ENCODE data around the gene NOS1. TPM values are rescaled to one million over a fixed set of nuclear protein-coding genes. Genes with fewer than 3 reads are reported as not detected.
"Not testable (repeated sequence)": the region's sequence is repeated elsewhere in the genome, so short reads cannot be mapped to it uniquely, and the experiment has no call there.

Gene NOS1
- total RNA-seq, 1 donor from 2014 or later: 4.9 TPM

GRCh38 chr12:117188961-117189724 lies 172.3 kb downstream of the NOS1 start:
- FAIRE-seq (no peak), DNase-seq (ENCODE audit: low spot score in 2 of 2) (peak; percentile 36 to 46)

- FAIRE-seq: no peak
- DNase-seq (ENCODE audit: low spot score in 2 of 2): no peak
Measured at GRCh38 chr12:117188121-117188665, 173.2 kb downstream of the NOS1 start.

GRCh38 chr12:117187421-117187820 lies 174.0 kb downstream of the NOS1 start:
- FAIRE-seq (no peak), DNase-seq (ENCODE audit: low spot score in 2 of 2) (no peak)

GRCh38 chr12:117182866-117183265 lies 178.6 kb downstream of the NOS1 start:
- no peak for FAIRE-seq
- no peak for DNase-seq (ENCODE audit: low spot score in 2 of 2)

GRCh38 chr12:117181468-117181843 lies 180.0 kb downstream of the NOS1 start:
- not testable (repeated sequence) for DNase-seq (ENCODE audit: low spot score in 2 of 2); FAIRE-seq

- DNase-seq (ENCODE audit: low spot score in 2 of 2) (no peak), FAIRE-seq (no peak)
Measured at GRCh38 chr12:117180758-117181467, 180.5 kb downstream of the NOS1 start.

- DNase-seq (ENCODE audit: low spot score in 2 of 2): no peak
- no peak for FAIRE-seq
Measured at GRCh38 chr12:117178745-117179144, 182.7 kb downstream of the NOS1 start.

- FAIRE-seq: no peak
- no peak for DNase-seq (ENCODE audit: low spot score in 2 of 2)
Measured at GRCh38 chr12:117178301-117178700, 183.1 kb downstream of the NOS1 start.

- DNase-seq (ENCODE audit: low spot score in 2 of 2) (no peak), FAIRE-seq (no peak)
Measured at GRCh38 chr12:117172168-117172567, 189.3 kb downstream of the NOS1 start.

GRCh38 chr12:117171499-117172162 lies 189.8 kb downstream of the NOS1 start:
- FAIRE-seq (no peak), DNase-seq (ENCODE audit: low spot score in 2 of 2) (no peak)

- FAIRE-seq (no peak), DNase-seq (ENCODE audit: low spot score in 2 of 2) (no peak)
Measured at GRCh38 chr12:117169548-117169947, 191.9 kb downstream of the NOS1 start.

- FAIRE-seq (no peak), DNase-seq (ENCODE audit: low spot score in 2 of 2) (no peak)
Measured at GRCh38 chr12:117168976-117169375, 192.4 kb downstream of the NOS1 start.

- no peak for DNase-seq (ENCODE audit: low spot score in 2 of 2)
- no peak for FAIRE-seq
Measured at GRCh38 chr12:117167769-117168168, 193.7 kb downstream of the NOS1 start.

- FAIRE-seq (no peak), DNase-seq (ENCODE audit: low spot score in 2 of 2) (no peak)
Measured at GRCh38 chr12:117166107-117166506, 195.3 kb downstream of the NOS1 start.

- no peak for DNase-seq (ENCODE audit: low spot score in 2 of 2)
- FAIRE-seq: no peak
Measured at GRCh38 chr12:117165342-117165741, 196.1 kb downstream of the NOS1 start.

GRCh38 chr12:117162633-117163032 lies 198.8 kb downstream of the NOS1 start:
- no peak for FAIRE-seq

GRCh38 chr12:117162167-117162539 lies 199.3 kb downstream of the NOS1 start:
- no peak for FAIRE-seq
- no peak for DNase-seq (ENCODE audit: low spot score in 2 of 2)

More at GRCh38 chr12:117162633-117163032, 198.8 kb downstream of the NOS1 start:
- no peak for DNase-seq (ENCODE audit: low spot score in 2 of 2)

- DNase-seq (ENCODE audit: low spot score in 2 of 2) (no peak), FAIRE-seq (no peak)
Measured at GRCh38 chr12:117161460-117162166, 199.8 kb downstream of the NOS1 start.

GRCh38 chr12:117159674-117160073 lies 201.8 kb downstream of the NOS1 start:
- no peak for DNase-seq (ENCODE audit: low spot score in 2 of 2)
- FAIRE-seq: no peak

- FAIRE-seq (no peak), DNase-seq (ENCODE audit: low spot score in 2 of 2) (no peak)
Measured at GRCh38 chr12:117158911-117159553, 202.4 kb downstream of the NOS1 start.
